ENCODE measurements around the gene PHACTR1. TPM values are rescaled to one million over a fixed set of nuclear protein-coding genes. Genes with fewer than 3 reads are reported as not detected.
A peak's percentile ranks its signal among the peaks of the same experiment; 100 is the strongest.

PHACTR1 gene
- total and polyA plus RNA-seq, 2 experiments from 2014 or later = 11.2 to 33.9 TPM

- no peaks in the 10 kb centered on the region for H3K4me1 ChIP-seq (ENCODE audit: low read depth)
- no peak for TF ChIP-seq CTCF (IDR thresholded peaks at IDR 0.05; ENCODE audit: low read depth, low read length)
- H3K36me3 ChIP-seq = no peaks in the 10 kb centered on the region
- no peak overlapping the region for H3K27ac ChIP-seq
- H3K27me3 ChIP-seq = peaks cover 12% of the 10 kb centered on the region
- no peak overlapping the region for H3K4me3 ChIP-seq
- no peaks in the 10 kb centered on the region for H3K9me3 ChIP-seq (ENCODE audit: low read depth)
- DNase-seq (ENCODE audit: low read depth in 1 of 2, low spot score in 1 of 2) = no peak
Observed at GRCh38 chr6:12714022-12714421, 2.5 kb upstream of the PHACTR1 start.

- Histone ChIP-seq H3K4me3 (no peak overlapping the region), H3K4me1 (ENCODE audit: low read depth) (no peaks in the 10 kb centered on the region), H3K36me3 (no peaks in the 10 kb centered on the region), H3K27ac (no peak overlapping the region), H3K27me3 (peaks cover 12% of the 10 kb centered on the region), H3K9me3 (ENCODE audit: low read depth) (no peaks in the 10 kb centered on the region)
- DNase-seq (ENCODE audit: low read depth in 1 of 2, low spot score in 1 of 2) = no peak
- TF ChIP-seq CTCF (IDR thresholded peaks at IDR 0.05; ENCODE audit: low read depth, low read length) = no peak
Observed at GRCh38 chr6:12715437-12715836, 1.1 kb upstream of the PHACTR1 start.

GRCh38 chr6:12717356-12717755 lies 789 bp downstream of the PHACTR1 start:
- Histone ChIP-seq H3K9me3 (ENCODE audit: low read depth) (no peaks in the 10 kb centered on the region), H3K4me3 (no peak overlapping the region), H3K4me1 (ENCODE audit: low read depth) (no peaks in the 10 kb centered on the region), H3K27me3 (peaks cover 8% of the 10 kb centered on the region), H3K27ac (no peak overlapping the region), H3K36me3 (no peaks in the 10 kb centered on the region)
- TF ChIP-seq CTCF (IDR thresholded peaks at IDR 0.05; ENCODE audit: low read depth, low read length) = no peak
- DNase-seq (ENCODE audit: low read depth in 1 of 2, low spot score in 1 of 2) = no peak

GRCh38 chr6:12718015-12718414 lies 1.4 kb downstream of the PHACTR1 start:
- no peak for TF ChIP-seq CTCF (IDR thresholded peaks at IDR 0.05; ENCODE audit: low read depth, low read length)

GRCh38 chr6:12719017-12719416 lies 2.5 kb downstream of the PHACTR1 start:
- Histone ChIP-seq H3K36me3 (no peaks in the 10 kb centered on the region), H3K4me1 (ENCODE audit: low read depth) (no peaks in the 10 kb centered on the region), H3K27ac (no peak overlapping the region), H3K9me3 (ENCODE audit: low read depth) (no peaks in the 10 kb centered on the region), H3K27me3 (peaks cover 4% of the 10 kb centered on the region), H3K4me3 (no peak overlapping the region)
- DNase-seq (ENCODE audit: low read depth in 1 of 2, low spot score in 1 of 2) = no peak
- no peak for TF ChIP-seq CTCF (IDR thresholded peaks at IDR 0.05; ENCODE audit: low read depth, low read length)

More at GRCh38 chr6:12718015-12718414, 1.4 kb downstream of the PHACTR1 start:
- Histone ChIP-seq H3K9me3 (ENCODE audit: low read depth) (no peaks in the 10 kb centered on the region), H3K36me3 (no peaks in the 10 kb centered on the region), H3K27ac (no peak overlapping the region), H3K27me3 (peaks cover 4% of the 10 kb centered on the region), H3K4me3 (no peak overlapping the region), H3K4me1 (ENCODE audit: low read depth) (no peaks in the 10 kb centered on the region)
- peak in 1 of 2 donors; percentile 62 for DNase-seq (ENCODE audit: low read depth in 1 of 2, low spot score in 1 of 2)

- DNase-seq (ENCODE audit: low read depth in 1 of 2, low spot score in 1 of 2) = no peak
- H3K4me3 ChIP-seq = no peak overlapping the region
- no peak for TF ChIP-seq CTCF (IDR thresholded peaks at IDR 0.05; ENCODE audit: low read depth, low read length)
- H3K9me3 ChIP-seq (ENCODE audit: low read depth) = no peaks in the 10 kb centered on the region
- peaks cover 4% of the 10 kb centered on the region for H3K27me3 ChIP-seq
- H3K36me3 ChIP-seq = no peaks in the 10 kb centered on the region
- no peak overlapping the region for H3K27ac ChIP-seq
- H3K4me1 ChIP-seq (ENCODE audit: low read depth) = no peaks in the 10 kb centered on the region
Observed at GRCh38 chr6:12720310-12720709, 3.7 kb downstream of the PHACTR1 start.
